Liver (tissue), 9 donors: Measurements from ENCODE around the gene GTF2IRD1. TPM values are rescaled to one million over a fixed set of nuclear protein-coding genes. Genes with fewer than 3 reads are reported as not detected.

ENCODE experiments used
- DNase-seq: peaks from one replicate; pipeline ENCODE4 v3.0.0-alpha.2; 2017; ENCODE audit warnings: low spot score
- H3K27ac ChIP-seq, 2 donors: one replicate each; pipeline ENCODE4 v1.7.0; 2013; ENCODE audit warnings: inconsistent platforms in 2 of 2, low read length in 2 of 2, control low read depth in 1 of 2, low read depth in 1 of 2, mild to moderate bottlenecking in 1 of 2
- H3K27me3 ChIP-seq, 4 donors: one replicate each; pipeline versions ENCODE4 v1.6.1 to v1.7.0; 2013; ENCODE audit warnings: low read length in 3 of 4, inconsistent platforms in 1 of 4, mild to moderate bottlenecking in 1 of 4, moderate library complexity in 1 of 4; ENCODE audit not compliant: control insufficient read depth in 4 of 4, insufficient read depth in 4 of 4
- H3K36me3 ChIP-seq, 4 donors: one replicate each; pipeline versions ENCODE4 v1.6.1 to v1.7.0; 2013; ENCODE audit warnings: low read length in 3 of 4, mild to moderate bottlenecking in 3 of 4, low read depth in 1 of 4, moderate library complexity in 1 of 4; ENCODE audit not compliant: control insufficient read depth in 4 of 4, insufficient read depth in 3 of 4
- H3K4me1 ChIP-seq, 4 donors: one replicate each; pipeline versions ENCODE4 v1.6.1 to v1.7.0; 2013; ENCODE audit warnings: low read length in 3 of 4, mild to moderate bottlenecking in 3 of 4, moderate library complexity in 1 of 4; ENCODE audit not compliant: control insufficient read depth in 4 of 4, insufficient read depth in 4 of 4
- H3K4me3 ChIP-seq, 3 donors: one replicate each; pipeline versions ENCODE4 v1.6.1 to v1.7.0; 2013; ENCODE audit warnings: low read length in 3 of 3, control low read depth in 1 of 3, low read depth in 1 of 3, mild to moderate bottlenecking in 1 of 3
- H3K9ac ChIP-seq, 2 donors: one replicate each; pipeline ENCODE4 v1.7.0; 2013; ENCODE audit warnings: low read length in 2 of 2, mild to moderate bottlenecking in 2 of 2, moderate library complexity in 2 of 2, control low read depth in 1 of 2, low read depth in 1 of 2
- H3K9me3 ChIP-seq, 4 donors: one replicate each; pipeline versions ENCODE4 v1.6.1 to v1.7.0; 2013; ENCODE audit warnings: low read length in 3 of 4; ENCODE audit not compliant: control insufficient read depth in 4 of 4
- ATF3 ChIP-seq: IDR thresholded peaks from 2 replicates; pipeline ENCODE4 v1.6.1; 2016; ENCODE audit warnings: antibody characterized with exemption
- CTCF ChIP-seq: fragments of 150-350 bp; IDR thresholded peaks from 2 replicates; pipeline ENCODE4 v1.5.1; 2017; ENCODE audit warnings: improper control_type of control experiment, low read depth, low read length; ENCODE audit not compliant: missing input control
- EGR1 ChIP-seq, 2 donors: IDR thresholded peaks; 2 replicates each; pipeline ENCODE4 v1.6.1; 2016 to 2018; ENCODE audit warnings: antibody characterized with exemption in 2 of 2, low read depth in 2 of 2
- FOXA1 ChIP-seq: IDR thresholded peaks from 2 replicates; pipeline ENCODE4 v1.6.1; 2016; ENCODE audit warnings: antibody characterized with exemption
- FOXA2 ChIP-seq: IDR thresholded peaks from 2 replicates; pipeline ENCODE4 v1.6.1; 2016; ENCODE audit warnings: antibody characterized with exemption
- GABPA ChIP-seq, 2 donors: IDR thresholded peaks in 1 of 2; conservative IDR thresholded peaks in 1 of 2; 2 replicates each; pipeline ENCODE4 v1.6.1; 2016; ENCODE audit warnings: antibody characterized with exemption in 2 of 2, mild to moderate bottlenecking in 1 of 2, moderate library complexity in 1 of 2
- HNF4A ChIP-seq, 2 donors: conservative IDR thresholded peaks; 2 replicates each; pipeline ENCODE4 v1.6.1; 2016; ENCODE audit warnings: antibody characterized with exemption in 2 of 2, mild to moderate bottlenecking in 2 of 2
- HNF4G ChIP-seq: IDR thresholded peaks from 2 replicates; pipeline ENCODE4 v1.6.1; 2016; ENCODE audit warnings: antibody characterized with exemption
- JUND ChIP-seq, 2 donors: IDR thresholded peaks; 2 replicates each; pipeline ENCODE4 v1.6.1; 2016; ENCODE audit warnings: antibody characterized with exemption in 2 of 2
- MAX ChIP-seq: IDR thresholded peaks from 2 replicates; pipeline ENCODE4 v1.6.1; 2016; ENCODE audit warnings: antibody characterized with exemption
- NR2F2 ChIP-seq: IDR thresholded peaks from 2 replicates; pipeline ENCODE4 v1.6.1; 2016; ENCODE audit warnings: antibody characterized with exemption
- RAD21 ChIP-seq, 2 donors: IDR thresholded peaks; 2 replicates each; pipeline ENCODE4 v1.6.1; 2016; ENCODE audit warnings: antibody characterized with exemption in 2 of 2, mild to moderate bottlenecking in 2 of 2
- REST ChIP-seq: IDR thresholded peaks from 2 replicates; pipeline ENCODE4 v1.6.1; 2016; ENCODE audit warnings: antibody characterized with exemption, mild to moderate bottlenecking
- RXRA ChIP-seq, 2 donors: IDR thresholded peaks; 2 replicates each; pipeline ENCODE4 v1.6.1; 2017 to 2018; ENCODE audit warnings: antibody characterized with exemption in 2 of 2, mild to moderate bottlenecking in 1 of 2
- SP1 ChIP-seq: IDR thresholded peaks from 2 replicates; pipeline ENCODE4 v1.6.1; 2018; ENCODE audit warnings: antibody characterized with exemption, mild to moderate bottlenecking
- TAF1 ChIP-seq: conservative IDR thresholded peaks from 2 replicates; pipeline ENCODE4 v1.6.1; 2016; ENCODE audit warnings: antibody characterized with exemption, mild to moderate bottlenecking
- YY1 ChIP-seq: IDR thresholded peaks from 2 replicates; pipeline ENCODE4 v1.6.1; 2016; ENCODE audit warnings: antibody characterized with exemption, mild to moderate bottlenecking
- whole genome bisulfite sequencing: extraction: QIAGEN DNeasy Blood & Tissue Kit; methylation state at CpG from one replicate; pipeline ENCODE4 v1.1.7; 2013; 5-methylcytosine and 5-hydroxymethylcytosine counted together
- polyA plus RNA-seq, 2 donors: library from polyadenylated mRNA; stranded (reverse) in 1 of 2; unstranded in 1 of 2; fragments of 200-250 nt in 1 of 2; fragments of >200 nt in 1 of 2; fragmentation: Nextera tagmentation in 1 of 2; extraction: Ambion mirVana in 1 of 2; gene quantifications; one replicate each; pipeline versions ENCODE4 v1.2.1 to v1.2.3, GENCODE V29; 2013 to 2015
- total RNA-seq, 2 donors: library from RNA; depleted of rRNA; stranded (reverse); fragments of >200 nt; gene quantifications; one replicate each; pipeline ENCODE4 v1.2.3, GENCODE V29; 2014
- TF ChIP-seq, protein P1 (sequence below): IDR thresholded peaks from 2 replicates; pipeline ENCODE4 v1.6.1; 2016; ENCODE audit warnings: antibody characterized with exemption
- donor health status: healthy.
- donor health status: healthy.
- donor health status: healthy.
- donor health status: healthy.
- donor health status: healthy.

GTF2IRD1 gene
- total and polyA plus RNA-seq, 4 donors, result 2.0 to 7.4 (median 3.3) TPM

DNA sequence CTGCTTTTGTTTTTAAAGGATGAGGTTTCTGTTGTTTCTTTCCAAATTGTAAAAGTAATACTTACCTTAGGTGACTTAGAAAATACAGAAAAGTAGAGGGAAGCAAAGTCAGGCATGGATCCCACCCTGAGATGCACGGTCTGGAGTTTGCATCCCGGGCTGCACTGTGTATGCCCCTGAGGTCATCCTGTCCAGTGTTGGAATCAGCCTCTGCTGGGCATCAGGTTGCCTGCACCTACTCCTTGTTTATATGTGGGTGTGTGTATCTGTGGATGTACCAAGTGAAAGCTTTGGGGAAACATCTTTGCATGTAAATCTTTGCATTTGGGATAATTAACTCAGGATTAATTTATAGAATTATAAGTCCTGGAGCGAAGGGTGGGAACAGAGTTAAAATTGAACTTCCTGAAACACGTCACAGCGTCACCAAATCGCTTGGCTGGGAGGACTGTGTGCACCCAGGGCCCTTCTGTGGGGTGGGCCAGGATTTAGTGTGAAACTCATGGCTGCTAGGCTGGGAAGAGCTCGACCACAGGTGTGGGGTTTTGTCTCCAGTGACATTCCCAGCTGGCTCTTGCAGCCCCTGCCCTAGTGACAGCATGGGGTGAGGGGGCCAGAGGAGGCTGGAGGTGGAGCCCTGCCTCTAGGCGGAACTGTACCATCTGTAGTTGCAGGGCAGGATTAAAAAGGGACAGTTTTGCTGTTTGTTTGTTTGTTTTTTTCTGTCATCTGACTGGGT lies 27.9 kb downstream of the GTF2IRD1 start:
- no peak for DNase-seq
- H3K9ac ChIP-seq, result no peak overlapping the region
- 74% methylated on average over 8 of the region's 8 CpGs for WGBS
- peaks cover 18 to 41% (median 32%) of the 10 kb centered on the region in 4 donors for H3K4me1 ChIP-seq
- H3K36me3 ChIP-seq, result no peaks in the 10 kb centered on the region
- no peak overlapping the region for H3K4me3 ChIP-seq
- no peaks in the 10 kb centered on the region for H3K9me3 ChIP-seq
- TF ChIP-seq RAD21 (IDR thresholded peaks at IDR 0.05) (peak in 1 of 2 donors; percentile 30), ATF3 (no peak), HNF4A (conservative IDR thresholded peaks at IDR 0.05) (peak; percentile 26 to 50), JUND (IDR thresholded peaks at IDR 0.05) (no peak), TAF1 (no peak), RXRA (IDR thresholded peaks at IDR 0.05) (peak in 1 of 2 donors; percentile 14)
- peak overlapping the region; percentile 75 for H3K27ac ChIP-seq
- H3K27me3 ChIP-seq, result no peaks in the 10 kb centered on the region

- H3K4me1 ChIP-seq, result peaks cover 18 to 41% (median 32%) of the 10 kb centered on the region in 4 donors
- no peak for DNase-seq
- H3K9ac ChIP-seq, result no peak overlapping the region
- TF ChIP-seq SP1, result no peak
- TF ChIP-seq HNF4A (conservative IDR thresholded peaks at IDR 0.05), result no peak
- TF ChIP-seq CTCF, result no peak
- no peak for TF ChIP-seq YY1
- no peak for TF ChIP-seq GABPA (IDR thresholded peaks at IDR 0.05 in 1 of 2, conservative IDR thresholded peaks at IDR 0.05 in 1 of 2)
- TF ChIP-seq ATF3, result no peak
- no peak for TF ChIP-seq RAD21 (IDR thresholded peaks at IDR 0.05)
- TF ChIP-seq FOXA1, result no peak
- no peak for TF ChIP-seq TAF1
- TF ChIP-seq RXRA (IDR thresholded peaks at IDR 0.05), result no peak
- TF ChIP-seq EGR1 (IDR thresholded peaks at IDR 0.05; ENCODE audit: low read depth in 2 of 2), result no peak
- TF ChIP-seq REST, result no peak
- TF ChIP-seq MAX, result no peak
- TF ChIP-seq JUND (IDR thresholded peaks at IDR 0.05), result no peak
- TF ChIP-seq HNF4G, result no peak
- TF ChIP-seq NR2F2, result no peak
- no peak for TF ChIP-seq FOXA2
- TF ChIP-seq, protein P1, sequence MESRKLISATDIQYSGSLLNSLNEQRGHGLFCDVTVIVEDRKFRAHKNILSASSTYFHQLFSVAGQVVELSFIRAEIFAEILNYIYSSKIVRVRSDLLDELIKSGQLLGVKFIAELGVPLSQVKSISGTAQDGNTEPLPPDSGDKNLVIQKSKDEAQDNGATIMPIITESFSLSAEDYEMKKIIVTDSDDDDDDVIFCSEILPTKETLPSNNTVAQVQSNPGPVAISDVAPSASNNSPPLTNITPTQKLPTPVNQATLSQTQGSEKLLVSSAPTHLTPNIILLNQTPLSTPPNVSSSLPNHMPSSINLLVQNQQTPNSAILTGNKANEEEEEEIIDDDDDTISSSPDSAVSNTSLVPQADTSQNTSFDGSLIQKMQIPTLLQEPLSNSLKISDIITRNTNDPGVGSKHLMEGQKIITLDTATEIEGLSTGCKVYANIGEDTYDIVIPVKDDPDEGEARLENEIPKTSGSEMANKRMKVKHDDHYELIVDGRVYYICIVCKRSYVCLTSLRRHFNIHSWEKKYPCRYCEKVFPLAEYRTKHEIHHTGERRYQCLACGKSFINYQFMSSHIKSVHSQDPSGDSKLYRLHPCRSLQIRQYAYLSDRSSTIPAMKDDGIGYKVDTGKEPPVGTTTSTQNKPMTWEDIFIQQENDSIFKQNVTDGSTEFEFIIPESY, result no peak
- WGBS, result 86% methylated on average over 4 of the region's 4 CpGs
- no peaks in the 10 kb centered on the region for H3K9me3 ChIP-seq
- H3K36me3 ChIP-seq, result no peaks in the 10 kb centered on the region
- no peak overlapping the region for H3K4me3 ChIP-seq
- no peaks in the 10 kb centered on the region for H3K27me3 ChIP-seq
- no peak overlapping the region for H3K27ac ChIP-seq
Observed at GRCh38 chr7:74482197-74482467, 28.4 kb downstream of the GTF2IRD1 start.
